ENCODE data around the gene ZAR1L. TPM values are rescaled to one million over a fixed set of nuclear protein-coding genes. Genes with fewer than 3 reads are reported as not detected.
"Not testable (repeated sequence)": the region's sequence is repeated elsewhere in the genome, so short reads cannot be mapped to it uniquely, and the experiment has no call there.

Gene ZAR1L
- total RNA-seq: not detected in 2 replicates

GRCh38 chr13:32315238-32316027 lies at the start of gene ZAR1L, which contains the start of gene BRCA2:
Gene ZAR1L, minus strand, starts transcription at chr13:32315363. Its CDS starts 3,438 bp downstream, at chr13:32311925.
Gene BRCA2, plus strand, starts transcription at chr13:32315508. Its CDS starts 953 bp downstream, at chr13:32316461.
- DNase-seq (ENCODE audit: low read depth in 2 of 2): peak; percentile 92 to 93

GRCh38 chr13:32362574-32362973 lies 47.4 kb upstream of the ZAR1L start:
- no peak for DNase-seq (ENCODE audit: low read depth in 2 of 2)

GRCh38 chr13:32355935-32356334 lies 40.8 kb upstream of the ZAR1L start:
- not testable (repeated sequence) for DNase-seq (ENCODE audit: low read depth in 2 of 2)

- DNase-seq (ENCODE audit: low read depth in 2 of 2): no peak
These were observed 38.9 kb upstream of the ZAR1L start for GRCh38 chr13:32354040-32354439.

GRCh38 chr13:32350839-32351441 lies 35.8 kb upstream of the ZAR1L start:
- not testable (repeated sequence) for DNase-seq (ENCODE audit: low read depth in 2 of 2)

GRCh38 chr13:32347651-32348050 lies 32.5 kb upstream of the ZAR1L start:
- no peak for DNase-seq (ENCODE audit: low read depth in 2 of 2)

- no peak for DNase-seq (ENCODE audit: low read depth in 2 of 2)
These were observed 25.8 kb upstream of the ZAR1L start for GRCh38 chr13:32340914-32341313.

GRCh38 chr13:32334671-32335070 lies 19.5 kb upstream of the ZAR1L start:
- no peak for DNase-seq (ENCODE audit: low read depth in 2 of 2)

- peak in 1 of 2 donors; percentile 29 for DNase-seq (ENCODE audit: low read depth in 2 of 2)
These were observed 15.3 kb upstream of the ZAR1L start for GRCh38 chr13:32330441-32330840.

GRCh38 chr13:32323912-32324311 lies 8.7 kb upstream of the ZAR1L start:
- peak in 1 of 2 donors; percentile 69 for DNase-seq (ENCODE audit: low read depth in 2 of 2)

- no peak for DNase-seq (ENCODE audit: low read depth in 2 of 2)
These were observed 5.4 kb upstream of the ZAR1L start for GRCh38 chr13:32320528-32320927.

GRCh38 chr13:32317716-32318465 lies 2.7 kb upstream of the ZAR1L start:
- no peak for DNase-seq (ENCODE audit: low read depth in 2 of 2)

GRCh38 chr13:32316501-32316900 lies 1.3 kb upstream of the ZAR1L start:
- DNase-seq (ENCODE audit: low read depth in 2 of 2): no peak

GRCh38 chr13:32316028-32316339 lies 821 bp upstream of the ZAR1L start:
- peak in 1 of 2 donors; percentile 56 for DNase-seq (ENCODE audit: low read depth in 2 of 2)

GRCh38 chr13:32314271-32315237 lies 609 bp downstream of the ZAR1L start:
- peak; percentile 31 to 65 for DNase-seq (ENCODE audit: low read depth in 2 of 2)

GRCh38 chr13:32311188-32311897 lies 3.8 kb downstream of the ZAR1L start:
- no peak for DNase-seq (ENCODE audit: low read depth in 2 of 2)

- peak; percentile 74 to 78 for DNase-seq (ENCODE audit: low read depth in 2 of 2)
These were observed 4.9 kb downstream of the ZAR1L start for GRCh38 chr13:32310134-32310706.

- no peak for DNase-seq (ENCODE audit: low read depth in 2 of 2)
These were observed 5.6 kb downstream of the ZAR1L start for GRCh38 chr13:32309312-32310133.

GRCh38 chr13:32305646-32306045 lies 9.5 kb downstream of the ZAR1L start:
- no peak for DNase-seq (ENCODE audit: low read depth in 2 of 2)

Measured in lung microvascular endothelial cell (primary cell).